ENCODE results near the gene MYMK. TPM values are rescaled to one million over a fixed set of nuclear protein-coding genes. Genes with fewer than 3 reads are reported as not detected.

MYMK gene
- total and polyA plus RNA-seq, 2 of the 4 experiments (the other 2 are of a cell fraction) = not detected

DNA sequence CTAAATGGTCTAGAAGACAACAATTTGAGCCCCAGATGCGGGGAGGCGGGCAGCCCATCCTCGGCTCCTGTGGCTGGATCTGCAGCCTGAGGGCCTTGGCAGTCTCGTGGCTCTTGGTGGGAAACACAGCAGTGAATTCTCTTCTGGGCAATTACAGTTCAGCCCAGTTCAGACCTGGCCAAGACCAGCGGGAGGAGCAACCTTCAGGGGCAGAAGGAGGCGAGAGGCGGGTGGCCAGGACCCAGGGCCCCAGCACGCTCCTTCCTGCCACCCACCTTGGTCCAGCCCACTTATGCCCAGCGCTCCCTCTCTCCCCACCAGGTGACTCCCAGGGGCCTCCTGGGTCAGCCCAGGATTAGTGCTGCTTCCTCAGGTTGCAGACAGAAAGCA is 7.8 kb downstream of the MYMK start:
- dilution Hi-C loops (cut with HindIII; ENCODE audit: low sequenced_read_pairs, unreplicated experiment) (no loop called here), in situ Hi-C loops (cut with MboI; ENCODE audit: low sequenced_read_pairs) (no loop called here), intact Hi-C loops (cut with micrococcal nuclease) (no loop called here)
- Histone ChIP-seq H3K4me3 (ENCODE audit: insufficient read depth, low read depth, low read length) (no peak overlapping the region), H2AFZ (replicated peaks; ENCODE audit: low read length, poor library complexity) (no peak overlapping the region), H2BK15ac (ENCODE audit: low read depth, low read length) (no peak overlapping the region), H3K79me1 (ENCODE audit: low read depth in 1 of 2, low read length in 2 of 2) (no peaks in the 10 kb centered on the region), H3K9me3 (ENCODE audit: control insufficient read depth, insufficient read depth, low read length) (no peaks in the 10 kb centered on the region), H3K4me2 (ENCODE audit: low read depth, low read length) (no peak overlapping the region), H2AK9ac (replicated peaks; ENCODE audit: low read depth, low read length, poor library complexity) (no peak overlapping the region), H3K9ac (ENCODE audit: low read depth, low read length) (no peak overlapping the region), H4K8ac (ENCODE audit: low read depth in 2 of 2, low read length in 2 of 2) (no peak overlapping the region), H3K18ac (ENCODE audit: low read depth, low read length) (no peak overlapping the region), H2BK5ac (ENCODE audit: low read depth, low read length, poor library complexity, severe bottlenecking) (no peak overlapping the region), H3K27me3 (ENCODE audit: control insufficient read depth, insufficient read depth, low read length) (peaks cover 60% of the 10 kb centered on the region), H3K23ac (ENCODE audit: low read depth, low read length) (no peak overlapping the region), H3K27ac (ENCODE audit: insufficient read depth, low read length) (no peak overlapping the region), H3K4ac (ENCODE audit: low read depth, low read length) (no peak overlapping the region), H3K4me1 (ENCODE audit: control insufficient read depth, insufficient read depth, low read length) (no peaks in the 10 kb centered on the region), H3K9me1 (ENCODE audit: insufficient read depth, low read length) (peaks cover 4% of the 10 kb centered on the region; the same call in 1 of the 2 replicates), H4K5ac (ENCODE audit: low read depth, low read length) (no peak overlapping the region), H4K91ac (ENCODE audit: insufficient read depth, low read depth, low read length) (no peak overlapping the region), H2BK120ac (ENCODE audit: low read depth, low read length) (no peak overlapping the region), H4K20me1 (ENCODE audit: insufficient read depth, low read length) (peaks cover 1% of the 10 kb centered on the region; the same call in 1 of the 2 replicates), H3K56ac (ENCODE audit: extremely low read depth, insufficient read depth, low read length) (no peak overlapping the region), H2BK20ac (ENCODE audit: low read depth, low read length) (no peak overlapping the region), H2AK5ac (ENCODE audit: low read depth, low read length) (no peak overlapping the region), H3K36me3 (ENCODE audit: control insufficient read depth, insufficient read depth, low read length) (no peaks in the 10 kb centered on the region), H3K14ac (replicated peaks; ENCODE audit: low read depth, low read length) (no peak overlapping the region)
- ChIA-PET CTCF (no interaction called here), POLR2A (ENCODE audit: unreplicated experiment) (no interaction called here)
- no TSS peak for BruUV-seq (replicated peaks)
- TF ChIP-seq RCOR1 (IDR thresholded peaks at IDR 0.05; ENCODE audit: insufficient replicate concordance, low read length) (no peak), MAFK (IDR thresholded peaks at IDR 0.05; ENCODE audit: low read depth, low read length) (no peak), CHD1 (IDR thresholded peaks at IDR 0.05; ENCODE audit: low read depth, low read length) (no peak), MAZ (IDR thresholded peaks at IDR 0.05; ENCODE audit: borderline replicate concordance, low read depth, low read length) (no peak), MXI1 (IDR thresholded peaks at IDR 0.05; ENCODE audit: borderline replicate concordance, low read depth, low read length) (no peak), NFE2L2 (IDR thresholded peaks at IDR 0.05; ENCODE audit: low read depth, low read length) (no peak), POLR2A (IDR thresholded peaks at IDR 0.05; ENCODE audit: low read depth, low read length) (no peak)
- TF ChIP-seq, protein P1, sequence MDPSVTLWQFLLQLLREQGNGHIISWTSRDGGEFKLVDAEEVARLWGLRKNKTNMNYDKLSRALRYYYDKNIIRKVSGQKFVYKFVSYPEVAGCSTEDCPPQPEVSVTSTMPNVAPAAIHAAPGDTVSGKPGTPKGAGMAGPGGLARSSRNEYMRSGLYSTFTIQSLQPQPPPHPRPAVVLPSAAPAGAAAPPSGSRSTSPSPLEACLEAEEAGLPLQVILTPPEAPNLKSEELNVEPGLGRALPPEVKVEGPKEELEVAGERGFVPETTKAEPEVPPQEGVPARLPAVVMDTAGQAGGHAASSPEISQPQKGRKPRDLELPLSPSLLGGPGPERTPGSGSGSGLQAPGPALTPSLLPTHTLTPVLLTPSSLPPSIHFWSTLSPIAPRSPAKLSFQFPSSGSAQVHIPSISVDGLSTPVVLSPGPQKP (IDR thresholded peaks at IDR 0.05; ENCODE audit: borderline replicate concordance, low read depth, low read length) = no peak
- TF ChIP-seq, protein P2, sequence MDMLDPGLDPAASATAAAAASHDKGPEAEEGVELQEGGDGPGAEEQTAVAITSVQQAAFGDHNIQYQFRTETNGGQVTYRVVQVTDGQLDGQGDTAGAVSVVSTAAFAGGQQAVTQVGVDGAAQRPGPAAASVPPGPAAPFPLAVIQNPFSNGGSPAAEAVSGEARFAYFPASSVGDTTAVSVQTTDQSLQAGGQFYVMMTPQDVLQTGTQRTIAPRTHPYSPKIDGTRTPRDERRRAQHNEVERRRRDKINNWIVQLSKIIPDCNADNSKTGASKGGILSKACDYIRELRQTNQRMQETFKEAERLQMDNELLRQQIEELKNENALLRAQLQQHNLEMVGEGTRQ (IDR thresholded peaks at IDR 0.05; ENCODE audit: low read depth, low read length) = no peak
- TF ChIP-seq, protein P3, sequence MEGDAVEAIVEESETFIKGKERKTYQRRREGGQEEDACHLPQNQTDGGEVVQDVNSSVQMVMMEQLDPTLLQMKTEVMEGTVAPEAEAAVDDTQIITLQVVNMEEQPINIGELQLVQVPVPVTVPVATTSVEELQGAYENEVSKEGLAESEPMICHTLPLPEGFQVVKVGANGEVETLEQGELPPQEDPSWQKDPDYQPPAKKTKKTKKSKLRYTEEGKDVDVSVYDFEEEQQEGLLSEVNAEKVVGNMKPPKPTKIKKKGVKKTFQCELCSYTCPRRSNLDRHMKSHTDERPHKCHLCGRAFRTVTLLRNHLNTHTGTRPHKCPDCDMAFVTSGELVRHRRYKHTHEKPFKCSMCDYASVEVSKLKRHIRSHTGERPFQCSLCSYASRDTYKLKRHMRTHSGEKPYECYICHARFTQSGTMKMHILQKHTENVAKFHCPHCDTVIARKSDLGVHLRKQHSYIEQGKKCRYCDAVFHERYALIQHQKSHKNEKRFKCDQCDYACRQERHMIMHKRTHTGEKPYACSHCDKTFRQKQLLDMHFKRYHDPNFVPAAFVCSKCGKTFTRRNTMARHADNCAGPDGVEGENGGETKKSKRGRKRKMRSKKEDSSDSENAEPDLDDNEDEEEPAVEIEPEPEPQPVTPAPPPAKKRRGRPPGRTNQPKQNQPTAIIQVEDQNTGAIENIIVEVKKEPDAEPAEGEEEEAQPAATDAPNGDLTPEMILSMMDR (conservative IDR thresholded peaks at IDR 0.05; ENCODE audit: low read depth, low read length) = no peak
- ATAC-seq (ENCODE audit: low read depth) (no peak), DNase-seq (no peak)
- WGBS, 2 experiments (ENCODE audit: extremely low coverage in 2 of 2, insufficient read length in 1 of 2) = 60% methylated on average over 1 of the region's 9 CpGs; no CpG with 5 or more reads in 1 of the 2 experiments
